ENCODE measurements around the gene PP2D1.

Gene PP2D1

DNA sequence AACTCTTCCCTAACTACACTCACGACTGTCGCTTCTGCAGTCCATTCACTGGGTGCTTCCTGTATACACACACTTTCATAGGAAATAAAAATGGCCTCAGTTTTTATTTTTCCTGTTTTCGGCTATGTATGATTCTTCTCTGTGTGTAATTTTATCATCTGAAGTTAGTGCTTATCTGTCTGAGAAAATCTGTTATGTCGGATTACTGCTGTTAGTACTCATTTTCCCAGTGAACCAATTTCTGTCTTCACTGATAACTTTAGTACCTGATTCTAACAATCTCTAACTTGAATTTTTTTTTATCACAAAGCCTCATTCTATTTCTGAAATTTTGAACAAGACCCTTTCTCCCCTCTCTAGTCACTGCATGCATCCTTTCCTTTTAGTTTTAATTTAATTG is 44.3 kb downstream of the PP2D1 start:
- peak; percentile 19 to 67 for DNase-seq
- TF ChIP-seq POLR2A (IDR thresholded peaks at IDR 0.05; ENCODE audit: low read length) (no peak), GATA1 (IDR thresholded peaks at IDR 0.05; ENCODE audit: low read depth, low read length) (no peak)

DNA sequence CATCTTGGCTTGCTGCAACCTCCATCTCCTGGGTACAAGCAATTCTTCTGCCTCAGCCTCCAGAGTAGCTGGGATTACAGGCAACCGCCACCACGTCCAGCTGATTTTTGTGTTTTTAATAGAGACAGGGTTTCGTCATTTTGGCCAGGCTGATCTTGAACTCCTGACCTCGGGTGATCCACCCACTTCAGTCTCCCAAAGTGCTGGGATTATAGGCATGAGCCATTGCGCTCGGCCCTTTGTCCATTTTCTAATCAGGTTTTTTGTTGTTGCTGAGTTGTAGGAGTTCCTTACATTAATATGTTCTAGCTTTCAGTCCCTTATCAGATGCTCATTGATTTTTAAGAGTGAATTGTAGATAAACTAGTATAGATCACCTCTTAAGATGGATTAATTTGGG is 44.9 kb downstream of the PP2D1 start:
- TF ChIP-seq GATA1 (IDR thresholded peaks at IDR 0.05; ENCODE audit: low read depth, low read length) (no peak), POLR2A (IDR thresholded peaks at IDR 0.05; ENCODE audit: low read length) (no peak)
- no peak for DNase-seq

GRCh38 chr3:19961960-19962359 is 50.1 kb downstream of the PP2D1 start:
- no peak for TF ChIP-seq GATA1 (IDR thresholded peaks at IDR 0.05; ENCODE audit: low read depth, low read length)
- no peak for TF ChIP-seq POLR2A (IDR thresholded peaks at IDR 0.05; ENCODE audit: low read length)
- DNase-seq = no peak

DNA sequence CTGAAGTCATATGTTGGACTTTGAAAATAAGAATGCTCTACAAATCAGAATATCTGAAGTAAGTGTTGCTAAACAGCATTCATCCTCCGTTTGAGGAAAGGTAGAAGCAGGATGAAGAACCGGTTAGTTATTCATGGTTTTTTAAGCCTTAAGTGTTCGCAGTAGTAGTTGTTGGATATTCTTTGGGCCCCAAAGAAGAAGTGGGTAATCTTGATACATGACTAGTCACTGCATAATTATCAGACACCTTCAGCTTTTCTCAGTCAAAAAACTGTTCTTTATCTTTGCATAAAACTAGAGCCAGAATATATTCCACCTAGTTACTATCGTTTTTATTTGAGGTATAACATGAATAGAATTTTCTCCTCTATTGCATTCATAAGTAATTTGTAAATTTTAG is 51.4 kb downstream of the PP2D1 start:
- peak; percentile 25 for TF ChIP-seq POLR2A (IDR thresholded peaks at IDR 0.05; ENCODE audit: low read length)
- no peak for TF ChIP-seq GATA1 (IDR thresholded peaks at IDR 0.05; ENCODE audit: low read depth, low read length)

GRCh38 chr3:19959505-19959904 is 52.6 kb downstream of the PP2D1 start:
- TF ChIP-seq GATA1 (IDR thresholded peaks at IDR 0.05; ENCODE audit: low read depth, low read length) (no peak), POLR2A (IDR thresholded peaks at IDR 0.05; ENCODE audit: low read length) (no peak)
- peak; percentile 13 to 24 for DNase-seq

More for the DNA sequence above, 51.4 kb downstream of the PP2D1 start:
- peak; percentile 58 to 77 for DNase-seq

- DNase-seq = peak in 1 of 2 experiments; percentile 15
Measured at GRCh38 chr3:19957354-19957753, 54.7 kb downstream of the PP2D1 start.

DNA sequence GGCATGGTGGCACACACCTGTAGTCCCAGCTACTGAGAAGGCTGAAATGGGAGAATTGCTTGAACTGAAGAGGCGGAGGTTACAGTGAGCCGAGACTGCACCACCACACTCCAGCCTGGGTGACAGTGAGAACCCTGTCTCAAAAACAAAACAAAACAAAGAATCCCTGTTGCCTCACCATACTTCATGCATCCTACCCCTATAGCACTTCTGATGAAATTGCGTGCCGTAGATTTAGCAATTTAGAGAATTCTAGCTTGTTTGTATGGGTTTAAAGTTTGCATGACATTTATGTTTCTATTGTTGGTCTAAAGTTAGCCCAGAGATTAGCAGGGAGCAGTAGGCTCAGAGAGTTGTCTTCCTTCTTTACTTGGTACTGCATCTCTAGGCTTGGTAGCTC is 57.4 kb downstream of the PP2D1 start:
- no peak for DNase-seq
- TF ChIP-seq GATA1 (IDR thresholded peaks at IDR 0.05; ENCODE audit: low read depth, low read length) (no peak), POLR2A (IDR thresholded peaks at IDR 0.05; ENCODE audit: low read length) (no peak)

- no peak for DNase-seq
- TF ChIP-seq POLR2A (IDR thresholded peaks at IDR 0.05; ENCODE audit: low read length) (no peak), GATA1 (IDR thresholded peaks at IDR 0.05; ENCODE audit: low read depth, low read length) (no peak)
Measured at GRCh38 chr3:19950316-19950715, 61.7 kb downstream of the PP2D1 start.

- no peak for DNase-seq
Measured at GRCh38 chr3:19948226-19948591, 63.9 kb downstream of the PP2D1 start.

DNA sequence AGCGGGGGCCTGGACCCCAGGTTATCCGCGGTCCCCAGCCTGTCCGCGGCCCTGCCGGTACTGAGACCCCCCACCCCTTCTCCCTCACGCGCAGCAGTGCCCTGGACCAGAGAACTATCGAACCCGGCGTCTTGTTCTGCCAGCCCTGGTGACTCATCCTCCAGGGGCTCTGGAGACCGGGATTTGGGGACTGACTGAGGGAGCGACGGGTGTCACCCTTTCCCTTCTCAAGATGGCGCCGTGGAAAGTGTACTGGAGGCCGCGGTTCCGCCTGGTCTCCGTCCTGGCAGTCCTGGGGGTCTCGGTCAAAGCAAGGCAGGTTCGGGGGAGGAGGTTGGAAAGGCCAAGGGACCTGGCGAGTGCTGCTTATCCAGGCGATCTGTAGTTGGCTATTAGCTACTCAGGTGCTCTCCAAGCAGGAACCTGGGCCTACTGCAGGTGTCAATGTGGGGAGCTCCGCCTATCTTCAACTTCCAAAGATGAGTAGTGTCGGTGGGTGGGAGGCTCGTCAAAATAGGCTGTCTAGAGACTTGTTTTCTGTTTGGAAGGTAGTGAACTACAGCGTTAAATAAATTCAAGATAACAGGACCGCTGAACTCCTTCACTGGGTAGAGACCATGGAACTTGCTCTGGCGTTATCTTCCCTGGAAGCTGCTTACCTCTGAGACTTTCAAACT is 64.4 kb downstream of the PP2D1 start:
- DNase-seq = peak; percentile 75 to 83
- TF ChIP-seq POLR2A (IDR thresholded peaks at IDR 0.05; ENCODE audit: low read length) (no peak), GATA1 (IDR thresholded peaks at IDR 0.05; ENCODE audit: low read depth, low read length) (no peak)

More at GRCh38 chr3:19948226-19948591, 63.9 kb downstream of the PP2D1 start:
- no peak for TF ChIP-seq GATA1 (IDR thresholded peaks at IDR 0.05; ENCODE audit: low read depth, low read length)
- TF ChIP-seq POLR2A (IDR thresholded peaks at IDR 0.05; ENCODE audit: low read length) = no peak

DNA sequence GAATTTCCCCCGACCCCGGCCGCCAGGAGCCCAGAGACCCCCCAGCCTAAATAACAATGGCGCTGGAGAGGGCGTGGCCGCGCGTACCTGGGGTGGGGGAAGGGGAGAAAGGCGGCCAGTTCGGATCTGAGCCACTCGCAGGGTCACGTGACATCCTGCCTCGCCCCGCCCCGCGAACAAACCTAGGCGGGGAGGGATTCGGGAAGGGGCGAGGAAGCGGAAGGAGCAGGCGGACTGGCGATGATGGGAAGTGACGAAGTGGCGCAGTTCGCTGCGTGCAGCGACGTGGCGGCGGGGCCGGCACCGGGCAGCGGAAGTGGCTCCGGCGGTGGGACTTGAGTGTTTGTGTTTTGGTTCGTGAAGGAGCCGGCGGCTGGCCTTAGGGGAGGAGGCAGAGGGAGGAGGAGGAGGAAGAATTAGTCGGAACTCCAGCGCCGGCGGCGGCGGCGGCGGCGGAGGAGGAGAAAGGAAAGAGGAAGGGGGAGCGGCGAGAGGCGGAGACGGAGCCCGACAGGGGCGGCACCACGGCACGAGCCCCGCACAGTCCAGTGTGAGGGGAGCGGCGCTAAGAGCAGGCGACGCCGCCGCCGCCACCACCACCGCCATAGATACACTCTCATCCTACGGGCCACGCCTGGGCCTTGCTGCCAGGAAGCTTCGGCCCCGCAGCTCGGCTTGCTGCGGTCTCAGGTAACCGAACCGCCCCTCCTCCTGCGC is 65.1 kb downstream of the PP2D1 start, which contains the start of gene RAB5A:
Gene RAB5A, plus strand, starts transcription at position 266 of the 717 bp plus-strand sequence. CDS start 3,802 bp downstream, outside the sequence.
- TF ChIP-seq POLR2A (IDR thresholded peaks at IDR 0.05; ENCODE audit: low read length) = peak; percentile 91
- no peak for TF ChIP-seq GATA1 (IDR thresholded peaks at IDR 0.05; ENCODE audit: low read depth, low read length)
- peak; percentile 97 to 98 for DNase-seq

DNA sequence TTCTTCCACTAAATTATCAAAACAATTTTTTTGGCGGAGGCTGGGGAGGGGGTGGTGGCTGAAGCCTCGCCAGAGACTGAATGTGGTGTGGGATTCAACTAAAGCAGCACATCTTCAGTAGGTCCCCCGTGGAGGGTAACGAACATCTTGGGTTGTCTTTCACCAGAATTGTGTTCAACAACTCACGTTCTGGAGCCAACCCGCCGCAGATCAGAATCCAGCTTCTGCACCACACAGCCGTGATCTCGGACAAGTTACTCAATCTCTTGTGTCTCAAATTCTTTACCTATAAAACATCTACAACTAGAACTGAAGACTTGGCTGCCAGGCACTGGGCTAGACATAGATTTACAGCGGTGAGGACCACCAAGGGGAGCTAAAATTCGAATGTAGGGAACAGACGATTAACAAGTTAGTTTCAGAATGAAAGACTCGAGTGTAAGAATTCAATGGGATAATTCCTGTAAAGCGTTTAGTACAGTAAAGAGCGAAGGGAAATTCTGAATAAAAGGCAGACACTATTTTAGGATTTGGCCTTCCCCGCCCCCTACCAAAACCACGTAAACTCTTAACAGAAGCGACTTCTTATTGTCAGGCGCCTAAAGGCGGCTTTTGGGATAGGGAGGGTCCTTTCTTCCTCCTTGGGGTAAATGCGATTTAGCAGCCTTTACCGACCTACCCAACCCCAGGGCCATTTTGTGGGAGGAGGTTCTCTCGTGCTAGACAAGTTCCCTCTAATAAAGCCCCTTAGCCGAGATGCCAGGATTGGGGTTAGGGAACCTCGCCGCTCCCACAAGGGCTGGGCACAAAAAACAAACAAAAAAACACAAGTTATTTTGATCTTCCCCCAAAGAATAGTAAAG is 65.9 kb downstream of the PP2D1 start:
- peak; percentile 39 to 78 for DNase-seq
- no peak for TF ChIP-seq GATA1 (IDR thresholded peaks at IDR 0.05; ENCODE audit: low read depth, low read length)
- TF ChIP-seq POLR2A (IDR thresholded peaks at IDR 0.05; ENCODE audit: low read length) = no peak

DNA sequence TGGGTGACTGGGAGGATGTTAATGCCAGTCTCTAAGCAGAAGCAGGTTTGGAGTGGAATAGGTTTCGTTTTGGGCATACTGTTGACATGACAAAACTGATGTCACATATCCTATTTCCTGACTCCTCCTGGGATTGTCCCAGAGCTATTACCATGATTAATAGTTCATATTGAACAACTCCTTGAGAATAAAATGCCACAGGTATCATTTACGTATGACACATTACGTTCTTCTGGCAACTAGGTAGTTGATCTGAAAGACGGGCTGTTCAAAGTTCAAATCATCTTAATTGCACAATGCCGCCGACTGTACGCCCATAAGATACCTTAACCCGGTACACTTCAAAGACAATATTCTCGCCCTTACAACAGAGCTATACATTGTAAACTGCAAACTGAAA is 66.5 kb downstream of the PP2D1 start:
- DNase-seq = no peak
- no peak for TF ChIP-seq POLR2A (IDR thresholded peaks at IDR 0.05; ENCODE audit: low read length)

GRCh38 chr3:19940643-19941042 is 71.4 kb downstream of the PP2D1 start:
- no peak for TF ChIP-seq POLR2A (IDR thresholded peaks at IDR 0.05; ENCODE audit: low read length)
- DNase-seq = no peak

Data from erythroblast (primary cell).